Psoas muscle (tissue), 8 donors: ENCODE data around the gene TRIM42. TPM values are rescaled to one million over a fixed set of nuclear protein-coding genes. Genes with fewer than 3 reads are reported as not detected.

Experiments
- ATAC-seq, 4 donors: fragments of 200-7000 bp; cut with Tn5 transposase; one replicate each; pipeline ENCODE4 v1.9.1; 2020; ENCODE audit warnings: moderate library complexity in 3 of 4, mild to moderate bottlenecking in 2 of 4
- DNase-seq, 2 donors: peaks; one replicate each; pipeline ENCODE4 v3.0.0-alpha.2; 2020
- H3K27ac ChIP-seq: fragments of 200-600 bp; one replicate; pipeline ENCODE4 v1.8.0; 2022
- H3K27me3 ChIP-seq, 3 donors: fragments of 200-600 bp in 1 of 3; one replicate each; pipeline versions ENCODE4 v1.6.1 to v1.8.0; 2013 to 2022; ENCODE audit warnings: low read length in 2 of 3, mild to moderate bottlenecking in 2 of 3, moderate library complexity in 1 of 3; ENCODE audit not compliant: insufficient read depth in 3 of 3
- H3K36me3 ChIP-seq, 2 donors: fragments of 200-600 bp in 1 of 2; one replicate each; pipeline versions ENCODE4 v1.6.1 to v1.8.0; 2013 to 2022; ENCODE audit warnings: low read depth in 1 of 2, mild to moderate bottlenecking in 1 of 2, moderate library complexity in 1 of 2; ENCODE audit not compliant: insufficient read depth in 1 of 2
- H3K4me1 ChIP-seq: fragments of 200-600 bp; one replicate; pipeline ENCODE4 v1.8.0; 2022
- H3K4me3 ChIP-seq: fragments of 200-600 bp; one replicate; pipeline ENCODE4 v1.8.0; 2022; ENCODE audit warnings: mild to moderate bottlenecking
- H3K9me3 ChIP-seq: fragments of 200-600 bp; one replicate; pipeline ENCODE4 v1.8.0; 2022
- CTCF ChIP-seq: fragments of 200-600 bp; IDR thresholded peaks from one replicate; pipeline ENCODE4 v1.8.0; 2022; ENCODE audit warnings: antibody characterized with exemption
- WGBS, 3 donors: extraction: QIAGEN DNeasy Blood & Tissue Kit; methylation state at CpG; one replicate each; pipeline versions ENCODE4 v1.1.6 to v1.1.7; 2013; 5-methylcytosine and 5-hydroxymethylcytosine counted together
- intact Hi-C, 2 donors: fragments of 100-400 bp; cut with DNase I; formaldehyde crosslinking; loops; one replicate each; pipeline versions ENCODE4 v1.11.0 to v1.14.2; 2022
- polyA plus RNA-seq, 3 donors: library from polyadenylated mRNA; stranded (reverse); fragments of 200-250 nt; gene quantifications; one replicate each; pipeline ENCODE4 v1.2.3, GENCODE V29; 2013
- total RNA-seq, 4 donors: library from RNA; stranded (reverse); fragmentation: NEBNext Ultra II Directional in 2 of 4; extraction: Animal tissue kit (Norgen Biotek cat#: 25700) in 2 of 4; gene quantifications; one replicate each; pipeline versions ENCODE4 v1.2.1 to v1.2.4, GENCODE V29; 2021 to 2023
- donor health status: healthy with polysubstance abuse.
- donor health status: DM: no; HTN: no; CAD: no; lungs with moderate emphysema.
- donor health status: Bipolar disorder and iron deficiency.
- donor health status: healthy.
- donor health status: DM: yes; HTN: yes; CAD: no.
- donor health status: DM: no; HTN: no; CAD: no.
- donor health status: DM: no; HTN: no; CAD: no.
- donor health status: DM: yes; HTN: yes; CAD: no.

The TRIM42 gene
- total and polyA plus RNA-seq, 7 donors: 0.06 TPM; not detected in 6

GRCh38 chr3:140682586-140682985 lies 4.7 kb downstream of the TRIM42 start:
- no peaks in the 10 kb centered on the region for H3K27me3 ChIP-seq
- no peak overlapping the region for H3K27ac ChIP-seq
- DNase-seq (no peak), ATAC-seq (no peak)
- no peaks in the 10 kb centered on the region for H3K4me1 ChIP-seq
- intact Hi-C loops: no loop called here
- no peaks in the 10 kb centered on the region for H3K9me3 ChIP-seq
- H3K4me3 ChIP-seq: no peak overlapping the region
- H3K36me3 ChIP-seq: no peaks in the 10 kb centered on the region
- 94 to 96% (median 94%) methylated on average over 27 of the region's 27 CpGs for WGBS, 3 donors
- no peak for TF ChIP-seq CTCF

GRCh38 chr3:140686128-140686527 lies 8.3 kb downstream of the TRIM42 start:
- H3K4me3 ChIP-seq: no peak overlapping the region
- no peaks in the 10 kb centered on the region for H3K4me1 ChIP-seq
- no peaks in the 10 kb centered on the region for H3K36me3 ChIP-seq
- no peaks in the 10 kb centered on the region for H3K27me3 ChIP-seq
- no peaks in the 10 kb centered on the region for H3K9me3 ChIP-seq
- DNase-seq (no peak), ATAC-seq (no peak)
- WGBS, 3 donors: 80 to 85% (median 85%) methylated on average over 2 of the region's 2 CpGs
- intact Hi-C loops: no loop called here
- TF ChIP-seq CTCF: no peak
- no peak overlapping the region for H3K27ac ChIP-seq

GRCh38 chr3:140686948-140687347 lies 9.1 kb downstream of the TRIM42 start:
- H3K36me3 ChIP-seq: no peaks in the 10 kb centered on the region
- WGBS, 3 donors: 82 to 100% (median 91%) methylated on average over 2 of the region's 2 CpGs
- H3K4me3 ChIP-seq: no peak overlapping the region
- no peak overlapping the region for H3K27ac ChIP-seq
- H3K4me1 ChIP-seq: no peaks in the 10 kb centered on the region
- ATAC-seq (no peak), DNase-seq (no peak)
- H3K27me3 ChIP-seq: no peaks in the 10 kb centered on the region
- intact Hi-C loops: no loop called here
- no peaks in the 10 kb centered on the region for H3K9me3 ChIP-seq
- TF ChIP-seq CTCF: no peak

GRCh38 chr3:140695361-140696061 lies 17.6 kb downstream of the TRIM42 start:
- Histone ChIP-seq H3K4me3 (no peak overlapping the region), H3K9me3 (no peaks in the 10 kb centered on the region), H3K27me3 (no peaks in the 10 kb centered on the region), H3K4me1 (no peaks in the 10 kb centered on the region), H3K36me3 (no peaks in the 10 kb centered on the region), H3K27ac (no peak overlapping the region)
- ATAC-seq (no peak), DNase-seq (no peak)
- 61 to 70% (median 65%) methylated on average over 5 of the region's 5 CpGs for WGBS, 3 donors
- TF ChIP-seq CTCF: no peak
- intact Hi-C loops: no loop called here
